DOHH2 (cell line): Measurements from ENCODE around the gene AIM2.

Experiments used
- EZH2phosphoT487 ChIP-seq: fragments of 200-600 bp; sonication (generic); IDR thresholded peaks from 2 replicates; pipeline ENCODE4 v1.6.1; 2017; ENCODE audit warnings: borderline replicate concordance, mild to moderate bottlenecking, antibody characterized with exemption, low read length, moderate library complexity, mixed read lengths
- TF ChIP-seq, protein P1 (sequence below): fragments of 200-600 bp; sonication (generic); IDR thresholded peaks from one replicate; pipeline ENCODE4 v1.5.1; 2014; ENCODE audit warnings: antibody characterized with exemption, mild to moderate bottlenecking, low read depth, low read length; ENCODE audit not compliant: poor library complexity, severe bottlenecking

DNA sequence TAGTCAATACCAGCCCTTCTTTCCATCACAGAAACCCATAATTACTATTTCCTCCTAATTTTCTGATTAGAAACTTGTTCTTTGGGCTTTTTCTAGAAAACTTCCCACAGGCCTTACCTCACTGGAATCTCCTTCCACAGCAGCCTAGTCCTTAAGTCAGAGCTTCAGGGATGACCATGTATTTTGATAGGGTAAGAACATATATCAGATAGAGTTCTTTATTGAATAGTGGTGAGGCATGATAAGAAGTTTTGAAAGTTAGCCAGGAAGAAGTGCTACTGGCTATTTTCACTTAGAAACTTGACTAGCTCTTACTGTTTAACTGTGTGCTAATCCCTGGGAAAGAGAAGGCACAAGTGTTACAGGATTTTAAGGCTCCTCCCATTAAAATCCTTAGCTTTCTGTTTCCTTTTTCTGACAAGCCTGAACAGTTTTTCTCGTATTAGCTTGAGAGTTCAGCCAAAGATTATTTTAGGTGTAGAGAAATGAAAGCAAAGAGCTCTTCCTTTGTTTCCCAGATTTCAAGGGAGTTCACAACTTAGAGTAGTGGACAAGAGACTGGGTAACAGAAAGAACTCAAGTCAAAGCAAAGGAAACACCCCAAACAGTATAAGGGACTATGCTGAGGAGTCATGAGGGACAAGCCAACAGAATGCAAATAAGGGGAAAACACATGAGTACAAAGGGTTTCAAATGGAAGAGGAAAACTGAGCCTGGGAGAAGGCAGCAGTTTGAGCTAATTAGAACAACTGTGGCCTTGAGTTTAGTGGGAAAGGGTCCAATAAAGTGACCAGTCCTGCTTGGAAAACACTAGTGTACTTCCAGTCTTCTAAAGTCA lies 37.2 kb upstream of the AIM2 start:
- no peak for TF ChIP-seq EZH2phosphoT487
- TF ChIP-seq, protein P1, sequence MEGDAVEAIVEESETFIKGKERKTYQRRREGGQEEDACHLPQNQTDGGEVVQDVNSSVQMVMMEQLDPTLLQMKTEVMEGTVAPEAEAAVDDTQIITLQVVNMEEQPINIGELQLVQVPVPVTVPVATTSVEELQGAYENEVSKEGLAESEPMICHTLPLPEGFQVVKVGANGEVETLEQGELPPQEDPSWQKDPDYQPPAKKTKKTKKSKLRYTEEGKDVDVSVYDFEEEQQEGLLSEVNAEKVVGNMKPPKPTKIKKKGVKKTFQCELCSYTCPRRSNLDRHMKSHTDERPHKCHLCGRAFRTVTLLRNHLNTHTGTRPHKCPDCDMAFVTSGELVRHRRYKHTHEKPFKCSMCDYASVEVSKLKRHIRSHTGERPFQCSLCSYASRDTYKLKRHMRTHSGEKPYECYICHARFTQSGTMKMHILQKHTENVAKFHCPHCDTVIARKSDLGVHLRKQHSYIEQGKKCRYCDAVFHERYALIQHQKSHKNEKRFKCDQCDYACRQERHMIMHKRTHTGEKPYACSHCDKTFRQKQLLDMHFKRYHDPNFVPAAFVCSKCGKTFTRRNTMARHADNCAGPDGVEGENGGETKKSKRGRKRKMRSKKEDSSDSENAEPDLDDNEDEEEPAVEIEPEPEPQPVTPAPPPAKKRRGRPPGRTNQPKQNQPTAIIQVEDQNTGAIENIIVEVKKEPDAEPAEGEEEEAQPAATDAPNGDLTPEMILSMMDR, result no peak
